Smooth muscle cell (in vitro differentiated cells): Measurements from ENCODE around the gene PDIA3. TPM values are rescaled to one million over a fixed set of nuclear protein-coding genes. Genes with fewer than 3 reads are reported as not detected.
"Not testable (repeated sequence)": the region's sequence is repeated elsewhere in the genome, so short reads cannot be mapped to it uniquely, and the experiment has no call there.

ENCODE experiments used
- DNase-seq: peaks from one replicate; lab custom pipeline; 2025; ENCODE audit not compliant: unreplicated experiment; lab: John Stamatoyannopoulos, UW
- H2AFZ ChIP-seq: fragments of 200-600 bp; sonication (generic); 2 replicates; pipeline ENCODE4 v1.6.0; 2016; ENCODE audit warnings: antibody characterized with exemption, low read depth, mild to moderate bottlenecking
- H3F3A ChIP-seq: fragments of 200-600 bp; sonication (generic); 2 replicates; pipeline ENCODE4 v1.6.0; 2017; ENCODE audit warnings: antibody characterized with exemption, low read depth
- H3K27ac ChIP-seq: fragments of 200-600 bp; sonication (generic); 2 replicates; pipeline ENCODE4 v1.5.1; 2016; ENCODE audit warnings: low read depth, mild to moderate bottlenecking
- H3K27me3 ChIP-seq: fragments of 200-600 bp; sonication (generic); 2 replicates; pipeline ENCODE4 v1.6.1; 2016; ENCODE audit warnings: low read depth, mild to moderate bottlenecking
- H3K36me3 ChIP-seq: fragments of 200-600 bp; sonication (generic); 2 replicates; pipeline ENCODE4 v1.5.1; 2016; ENCODE audit warnings: low read depth
- H3K4me1 ChIP-seq: fragments of 200-600 bp; sonication (generic); 2 replicates; pipeline ENCODE4 v1.5.1; 2016; ENCODE audit warnings: low read depth
- H3K4me2 ChIP-seq: fragments of 200-600 bp; sonication (generic); 2 replicates; pipeline ENCODE4 v1.6.0; 2016; ENCODE audit warnings: mild to moderate bottlenecking
- H3K4me3 ChIP-seq: fragments of 200-600 bp; sonication (generic); 2 replicates; pipeline ENCODE4 v1.5.1; 2016; ENCODE audit warnings: mild to moderate bottlenecking
- H3K79me2 ChIP-seq: fragments of 200-600 bp; sonication (generic); 2 replicates; pipeline ENCODE4 v1.6.0; 2016; ENCODE audit warnings: low read depth, mild to moderate bottlenecking
- H3K9ac ChIP-seq: fragments of 200-600 bp; sonication (generic); 2 replicates; pipeline ENCODE4 v1.6.0; 2016; ENCODE audit warnings: low read depth
- H3K9me3 ChIP-seq: fragments of 200-600 bp; sonication (generic); replicated peaks from 2 replicates; pipeline ENCODE4 v1.5.1; 2016; ENCODE audit warnings: low read depth
- H4K20me1 ChIP-seq: fragments of 200-600 bp; sonication (generic); 2 replicates; pipeline ENCODE4 v1.6.0; 2016; ENCODE audit warnings: low read depth
- WGBS: methylation state at CpG from one replicate; pipeline ENCODE4 v1.1.7; 2016; ENCODE audit warnings: low lambda C conversion rate; 5-methylcytosine and 5-hydroxymethylcytosine counted together
- polyA plus RNA-seq: library from polyadenylated mRNA; unstranded; fragments of >200 nt; fragmentation: Nextera tagmentation; extraction: Ambion mirVana; gene quantifications from 2 replicates; pipeline ENCODE4 v1.2.1, GENCODE V29; 2016
- total RNA-seq: library from RNA; depleted of rRNA; stranded (reverse); fragments of >200 nt; gene quantifications from 2 replicates; pipeline ENCODE4 v1.2.3, GENCODE V29; 2014
- TF ChIP-seq, protein P1 (sequence below): fragments of 200-600 bp; sonication (generic); IDR thresholded peaks from 2 replicates; pipeline ENCODE4 v1.5.1; 2017; ENCODE audit warnings: borderline replicate concordance, mild to moderate bottlenecking, antibody characterized with exemption; ENCODE audit not compliant: insufficient read depth, poor library complexity, severe bottlenecking

PDIA3 gene
- total and polyA plus RNA-seq, 2 experiments from 2014 or later: 309 to 1,212 TPM

DNA sequence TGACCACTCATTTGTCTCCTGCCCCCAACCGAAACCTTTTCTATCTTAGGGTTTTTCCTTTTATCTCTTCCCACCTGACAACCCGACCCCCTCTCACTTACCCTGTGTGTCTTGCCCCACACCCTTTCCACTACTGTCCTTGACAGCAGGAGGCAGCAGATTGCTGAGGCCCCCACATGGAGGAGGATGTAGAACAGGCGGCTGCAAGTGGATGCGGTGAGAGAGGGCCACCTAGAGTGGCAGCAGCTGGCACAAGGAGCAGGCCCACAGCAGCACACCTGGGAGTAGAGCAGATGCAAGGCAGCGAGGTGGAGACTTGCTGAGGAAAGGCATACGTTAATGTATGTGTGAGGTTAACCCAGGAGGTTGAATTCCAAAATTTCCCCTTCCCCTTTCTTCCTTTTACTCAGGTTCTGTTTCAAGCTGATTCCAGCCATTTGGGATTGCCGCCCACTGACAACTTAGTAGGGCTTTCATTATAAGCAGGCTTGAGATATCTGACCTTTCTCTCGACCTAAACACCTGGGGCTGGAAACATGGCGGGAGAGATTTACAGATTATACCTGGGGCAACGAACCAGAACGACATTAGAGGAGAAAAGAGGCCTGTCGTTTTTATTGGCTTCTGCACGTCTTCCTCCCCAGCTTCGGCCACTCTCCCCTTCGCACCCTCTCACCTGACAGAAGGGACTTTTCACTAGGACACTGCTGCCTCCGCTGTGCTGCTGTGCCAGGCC lies 53.1 kb downstream of the PDIA3 start:
- peaks cover 33% of the 10 kb centered on the region for H3K79me2 ChIP-seq
- DNase-seq: no peak
- H3F3A ChIP-seq: peaks cover 58% of the 10 kb centered on the region
- H3K4me3 ChIP-seq: no peak overlapping the region
- peak overlapping the region; percentile 43 for H3K27ac ChIP-seq
- H2AFZ ChIP-seq: no peak overlapping the region
- peaks cover 26% of the 10 kb centered on the region for H3K4me1 ChIP-seq
- H3K36me3 ChIP-seq: peaks cover 4% of the 10 kb centered on the region
- no peak overlapping the region for H3K9ac ChIP-seq
- TF ChIP-seq, protein P1, sequence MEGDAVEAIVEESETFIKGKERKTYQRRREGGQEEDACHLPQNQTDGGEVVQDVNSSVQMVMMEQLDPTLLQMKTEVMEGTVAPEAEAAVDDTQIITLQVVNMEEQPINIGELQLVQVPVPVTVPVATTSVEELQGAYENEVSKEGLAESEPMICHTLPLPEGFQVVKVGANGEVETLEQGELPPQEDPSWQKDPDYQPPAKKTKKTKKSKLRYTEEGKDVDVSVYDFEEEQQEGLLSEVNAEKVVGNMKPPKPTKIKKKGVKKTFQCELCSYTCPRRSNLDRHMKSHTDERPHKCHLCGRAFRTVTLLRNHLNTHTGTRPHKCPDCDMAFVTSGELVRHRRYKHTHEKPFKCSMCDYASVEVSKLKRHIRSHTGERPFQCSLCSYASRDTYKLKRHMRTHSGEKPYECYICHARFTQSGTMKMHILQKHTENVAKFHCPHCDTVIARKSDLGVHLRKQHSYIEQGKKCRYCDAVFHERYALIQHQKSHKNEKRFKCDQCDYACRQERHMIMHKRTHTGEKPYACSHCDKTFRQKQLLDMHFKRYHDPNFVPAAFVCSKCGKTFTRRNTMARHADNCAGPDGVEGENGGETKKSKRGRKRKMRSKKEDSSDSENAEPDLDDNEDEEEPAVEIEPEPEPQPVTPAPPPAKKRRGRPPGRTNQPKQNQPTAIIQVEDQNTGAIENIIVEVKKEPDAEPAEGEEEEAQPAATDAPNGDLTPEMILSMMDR: no peak
- H3K9me3 ChIP-seq: no peaks in the 10 kb centered on the region
- H3K27me3 ChIP-seq: no peaks in the 10 kb centered on the region
- H4K20me1 ChIP-seq: peaks cover 40% of the 10 kb centered on the region
- H3K4me2 ChIP-seq: no peak overlapping the region
- WGBS: 91% methylated on average over 16 of the region's 16 CpGs

DNA sequence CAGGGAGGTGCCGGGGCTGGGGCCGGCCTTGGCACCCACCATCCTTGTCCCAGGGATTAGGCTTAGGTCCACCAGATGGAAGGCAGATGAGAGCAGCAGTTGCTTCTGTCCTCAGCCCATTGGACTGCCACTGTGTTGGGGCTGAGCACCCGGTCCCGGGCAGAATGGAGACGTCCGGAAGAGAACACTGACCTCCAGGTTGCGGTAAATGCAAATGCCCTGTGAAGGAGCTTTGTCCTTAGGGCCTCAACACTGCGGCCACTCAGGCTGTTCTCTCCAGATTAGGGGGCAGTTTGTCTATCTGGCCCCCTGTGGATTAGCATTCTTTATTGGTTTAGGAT lies 53.7 kb downstream of the PDIA3 start, which contains the start of gene SERINC4:
SERINC4 (minus strand) TSS at position 276 of the 341 bp plus-strand sequence; CDS start at position 42, 234 bp downstream.
- H3K79me2 ChIP-seq: peaks cover 27% of the 10 kb centered on the region
- WGBS: 97% methylated on average over 8 of the region's 8 CpGs
- H3K36me3 ChIP-seq: peaks cover 7% of the 10 kb centered on the region

DNA sequence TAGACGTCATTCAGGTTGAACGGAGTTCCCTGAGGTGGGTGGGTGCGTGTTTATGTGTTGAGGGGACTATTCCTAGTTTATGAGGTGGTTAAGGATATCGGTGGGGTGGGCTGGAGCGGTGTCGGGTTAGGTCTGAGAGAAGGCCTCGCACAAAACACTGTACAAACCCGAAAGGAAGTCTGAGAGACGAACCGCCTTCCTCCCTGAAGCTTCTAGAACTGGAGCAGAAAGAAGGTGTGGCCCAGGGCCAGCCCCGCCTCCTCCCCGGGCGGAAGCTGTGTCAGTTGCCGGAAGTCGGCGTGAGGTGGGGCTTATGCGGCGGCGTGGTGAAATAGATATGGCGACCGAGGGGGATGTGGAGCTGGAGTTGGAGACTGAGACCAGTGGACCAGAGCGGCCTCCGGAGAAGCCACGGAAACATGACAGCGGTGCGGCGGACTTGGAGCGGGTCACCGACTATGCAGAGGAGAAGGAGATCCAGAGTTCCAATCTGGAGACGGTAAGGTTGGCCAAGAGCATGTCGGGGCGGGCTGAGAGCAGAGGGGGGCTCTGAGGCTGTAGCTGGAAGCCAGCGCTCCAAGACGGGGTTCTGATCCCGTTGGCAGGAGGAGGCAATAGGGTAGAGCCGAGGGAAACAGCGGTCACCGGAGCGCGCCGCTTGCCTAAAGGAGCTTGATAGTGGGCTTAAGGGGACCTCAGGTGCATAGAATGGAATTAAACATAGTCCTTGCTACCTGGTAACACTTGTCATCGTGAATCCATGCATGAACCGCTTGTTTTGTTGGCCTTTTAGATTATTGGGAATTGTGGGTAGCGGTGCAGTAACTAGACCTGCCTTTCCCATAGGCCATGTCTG lies 54.3 kb downstream of the PDIA3 start, which contains the start of gene HYPK:
HYPK (plus strand) TSS at position 314 of the 856 bp plus-strand sequence; CDS start at position 338, 24 bp downstream.
- peak within 1 kb of the TSS; percentile 92 for H3K4me2 ChIP-seq
- peaks cover 15% of the 10 kb centered on the region for H3K4me1 ChIP-seq
- H3K27ac ChIP-seq: peak within 1 kb of the TSS; percentile 43
- H3K9ac ChIP-seq: peak within 1 kb of the TSS; percentile 86
- 8% methylated on average over 42 of the region's 44 CpGs for WGBS
- H3K36me3 ChIP-seq: peaks cover 7% of the 10 kb centered on the region
- H3K27me3 ChIP-seq: no peaks in the 10 kb centered on the region
- H3K79me2 ChIP-seq: peaks cover 21% of the 10 kb centered on the region
- H4K20me1 ChIP-seq: peaks cover 29% of the 10 kb centered on the region
- TF ChIP-seq, protein P1: no peak
- H2AFZ ChIP-seq: no peak within 1 kb of the TSS
- DNase-seq: peak; percentile 62
- H3F3A ChIP-seq: peaks cover 49% of the 10 kb centered on the region
- peak within 1 kb of the TSS; percentile 88 for H3K4me3 ChIP-seq
- no peaks in the 10 kb centered on the region for H3K9me3 ChIP-seq

More for the DNA sequence above, 53.7 kb downstream of the PDIA3 start, which contains the start of gene SERINC4:
- Histone ChIP-seq H3F3A (peaks cover 55% of the 10 kb centered on the region), H3K9me3 (no peaks in the 10 kb centered on the region), H3K27ac (peak within 1 kb of the TSS; percentile 43), H3K27me3 (no peaks in the 10 kb centered on the region), H4K20me1 (peaks cover 35% of the 10 kb centered on the region), H3K9ac (peak within 1 kb of the TSS; percentile 86), H3K4me3 (peak within 1 kb of the TSS; percentile 88), H3K4me1 (peaks cover 21% of the 10 kb centered on the region), H2AFZ (no peak within 1 kb of the TSS), H3K4me2 (peak within 1 kb of the TSS; percentile 92)
- DNase-seq: no peak
- TF ChIP-seq, protein P1: no peak

DNA sequence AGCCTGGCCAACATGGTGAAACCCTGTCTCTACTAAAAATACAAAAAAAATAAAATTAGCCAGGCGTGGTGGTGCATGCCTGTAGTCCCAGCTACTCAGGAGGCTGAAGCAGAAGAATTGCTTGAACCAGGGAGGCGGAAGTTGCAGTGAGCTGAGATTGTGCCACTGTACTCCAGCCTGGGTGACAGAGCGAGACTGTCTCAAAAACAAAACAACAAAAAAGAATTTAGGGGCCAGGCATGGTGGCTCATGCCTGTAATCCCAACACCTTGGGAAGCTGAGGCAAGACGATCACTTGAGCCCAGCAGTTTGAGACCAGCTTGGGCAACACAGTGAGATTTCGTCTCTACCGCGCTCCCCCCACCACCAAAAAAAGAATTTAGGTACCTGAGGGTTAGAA lies 56.4 kb downstream of the PDIA3 start:
- H3K4me3 ChIP-seq, DNase-seq, H4K20me1 ChIP-seq, H3K9me3 ChIP-seq, H3K9ac ChIP-seq, H2AFZ ChIP-seq, H3K27ac ChIP-seq, H3K27me3 ChIP-seq, H3K4me2 ChIP-seq: not testable (repeated sequence)
- Histone ChIP-seq H3K79me2 (peaks cover 17% of the 10 kb centered on the region), H3F3A (peaks cover 37% of the 10 kb centered on the region), H3K36me3 (peaks cover 11% of the 10 kb centered on the region), H3K4me1 (peaks cover 15% of the 10 kb centered on the region)
- WGBS: 98% methylated on average over 7 of the region's 7 CpGs
